HUES6 (cell line): Measurements from ENCODE around the gene TNFRSF13B.
"Not testable (repeated sequence)": the region's sequence is repeated elsewhere in the genome, so short reads cannot be mapped to it uniquely, and the experiment has no call there.

ENCODE experiments used
- H3K27ac ChIP-seq: 2 replicates; pipeline ENCODE4 v1.7.0; 2013; ENCODE audit warnings: low read depth, mild to moderate bottlenecking, low read length, inconsistent platforms
- H3K27me3 ChIP-seq: 2 replicates; pipeline ENCODE4 v1.6.1; 2013; ENCODE audit warnings: low read length; ENCODE audit not compliant: control insufficient read depth, insufficient read depth
- H3K36me3 ChIP-seq: 2 replicates; pipeline ENCODE4 v1.6.1; 2013; ENCODE audit warnings: low read length; ENCODE audit not compliant: control insufficient read depth, insufficient read depth
- H3K4me1 ChIP-seq: 2 replicates; pipeline ENCODE4 v1.6.1; 2013; ENCODE audit warnings: low read length; ENCODE audit not compliant: control insufficient read depth, insufficient read depth
- H3K4me3 ChIP-seq: 2 replicates; pipeline ENCODE4 v1.5.1; 2013; ENCODE audit warnings: low read depth, low read length
- H3K9ac ChIP-seq: one replicate; pipeline ENCODE4 v1.6.1; 2013; ENCODE audit warnings: mild to moderate bottlenecking, low read length
- H3K9me3 ChIP-seq: 2 replicates; pipeline ENCODE4 v1.6.1; 2013; ENCODE audit warnings: low read depth, low read length; ENCODE audit not compliant: control insufficient read depth, insufficient read depth

Gene TNFRSF13B

GRCh38 chr17:16971458-16972338, at the start of gene TNFRSF13B:
Gene TNFRSF13B (minus strand): TSS chr17:16972118. CDS start chr17:16972075, 43 bp downstream.
- Histone ChIP-seq H3K9me3 (no peaks in the 10 kb centered on the region), H3K9ac (no peak within 1 kb of the TSS), H3K27ac (no peak within 1 kb of the TSS), H3K4me3 (no peak within 1 kb of the TSS), H3K36me3 (no peaks in the 10 kb centered on the region), H3K27me3 (no peaks in the 10 kb centered on the region), H3K4me1 (no peaks in the 10 kb centered on the region)

- Histone ChIP-seq H3K27me3 (no peaks in the 10 kb centered on the region), H3K4me3 (no peak overlapping the region), H3K4me1 (peaks cover 7% of the 10 kb centered on the region; the same call in 1 of the 2 replicates), H3K9me3 (no peaks in the 10 kb centered on the region), H3K27ac (no peak overlapping the region), H3K9ac (no peak overlapping the region), H3K36me3 (no peaks in the 10 kb centered on the region)
These were observed 49.4 kb upstream of the TNFRSF13B start for GRCh38 chr17:17021194-17021863.

- Histone ChIP-seq H3K36me3 (no peaks in the 10 kb centered on the region), H3K4me1 (peaks cover 7% of the 10 kb centered on the region; the same call in 1 of the 2 replicates), H3K4me3 (no peak overlapping the region), H3K9me3 (no peaks in the 10 kb centered on the region), H3K9ac (no peak overlapping the region), H3K27ac (no peak overlapping the region), H3K27me3 (no peaks in the 10 kb centered on the region)
These were observed 48.9 kb upstream of the TNFRSF13B start for GRCh38 chr17:17020821-17021193.

- H3K9ac ChIP-seq, result no peak overlapping the region
- peaks cover 7% of the 10 kb centered on the region; the same call in 1 of the 2 replicates for H3K4me1 ChIP-seq
- H3K9me3 ChIP-seq, result no peaks in the 10 kb centered on the region
- H3K27ac ChIP-seq, result no peak overlapping the region
- H3K4me3 ChIP-seq, result no peak overlapping the region
- H3K27me3 ChIP-seq, result no peaks in the 10 kb centered on the region
- H3K36me3 ChIP-seq, result no peaks in the 10 kb centered on the region
These were observed 48.1 kb upstream of the TNFRSF13B start for GRCh38 chr17:17019891-17020456.

GRCh38 chr17:17019430-17019762, 47.5 kb upstream of the TNFRSF13B start:
- Histone ChIP-seq H3K27ac (no peak overlapping the region), H3K4me1 (peaks cover 7% of the 10 kb centered on the region; the same call in 1 of the 2 replicates), H3K9ac (no peak overlapping the region)

GRCh38 chr17:17018612-17019429, 46.9 kb upstream of the TNFRSF13B start:
- H3K27me3 ChIP-seq, result no peaks in the 10 kb centered on the region
- no peak overlapping the region for H3K27ac ChIP-seq
- no peaks in the 10 kb centered on the region for H3K36me3 ChIP-seq
- H3K9ac ChIP-seq, result peak overlapping the region; percentile 19
- no peaks in the 10 kb centered on the region for H3K9me3 ChIP-seq
- no peak overlapping the region for H3K4me3 ChIP-seq
- H3K4me1 ChIP-seq, result peaks cover 7% of the 10 kb centered on the region; the same call in 1 of the 2 replicates

More at GRCh38 chr17:17019430-17019762, 47.5 kb upstream of the TNFRSF13B start:
- H3K36me3 ChIP-seq, result no peaks in the 10 kb centered on the region
- no peak overlapping the region for H3K4me3 ChIP-seq
- H3K9me3 ChIP-seq, result no peaks in the 10 kb centered on the region
- H3K27me3 ChIP-seq, result no peaks in the 10 kb centered on the region

- H3K9ac ChIP-seq, result no peak overlapping the region
These were observed 46.1 kb upstream of the TNFRSF13B start for GRCh38 chr17:17018021-17018441.

GRCh38 chr17:17017343-17018014, 45.6 kb upstream of the TNFRSF13B start:
- Histone ChIP-seq H3K4me1 (peaks cover 7% of the 10 kb centered on the region; the same call in 1 of the 2 replicates), H3K4me3 (no peak overlapping the region), H3K9ac (no peak overlapping the region), H3K27me3 (no peaks in the 10 kb centered on the region), H3K36me3 (no peaks in the 10 kb centered on the region), H3K27ac (no peak overlapping the region), H3K9me3 (no peaks in the 10 kb centered on the region)

More at GRCh38 chr17:17018021-17018441, 46.1 kb upstream of the TNFRSF13B start:
- Histone ChIP-seq H3K27me3 (no peaks in the 10 kb centered on the region), H3K4me3 (no peak overlapping the region), H3K4me1 (peaks cover 7% of the 10 kb centered on the region; the same call in 1 of the 2 replicates), H3K36me3 (no peaks in the 10 kb centered on the region), H3K9me3 (no peaks in the 10 kb centered on the region), H3K27ac (no peak overlapping the region)

- H3K36me3 ChIP-seq, H3K27me3 ChIP-seq, H3K4me3 ChIP-seq, H3K9ac ChIP-seq, H3K4me1 ChIP-seq, H3K9me3 ChIP-seq, H3K27ac ChIP-seq: not testable (repeated sequence)
These were observed 44.6 kb upstream of the TNFRSF13B start for GRCh38 chr17:17016199-17017197.
